C4-2B (cell line): ENCODE data around the gene TRMT112.

Experiments
- ZFX ChIP-seq: fragments of 450-650 bp; IDR thresholded peaks from 2 replicates; pipeline ENCODE4 v1.6.1; 2017
- TF ChIP-seq, protein P1 (sequence below): fragments of 450-650 bp; conservative IDR thresholded peaks from 2 replicates; pipeline ENCODE4 v1.5.1; 2017; ENCODE audit warnings: mild to moderate bottlenecking

DNA sequence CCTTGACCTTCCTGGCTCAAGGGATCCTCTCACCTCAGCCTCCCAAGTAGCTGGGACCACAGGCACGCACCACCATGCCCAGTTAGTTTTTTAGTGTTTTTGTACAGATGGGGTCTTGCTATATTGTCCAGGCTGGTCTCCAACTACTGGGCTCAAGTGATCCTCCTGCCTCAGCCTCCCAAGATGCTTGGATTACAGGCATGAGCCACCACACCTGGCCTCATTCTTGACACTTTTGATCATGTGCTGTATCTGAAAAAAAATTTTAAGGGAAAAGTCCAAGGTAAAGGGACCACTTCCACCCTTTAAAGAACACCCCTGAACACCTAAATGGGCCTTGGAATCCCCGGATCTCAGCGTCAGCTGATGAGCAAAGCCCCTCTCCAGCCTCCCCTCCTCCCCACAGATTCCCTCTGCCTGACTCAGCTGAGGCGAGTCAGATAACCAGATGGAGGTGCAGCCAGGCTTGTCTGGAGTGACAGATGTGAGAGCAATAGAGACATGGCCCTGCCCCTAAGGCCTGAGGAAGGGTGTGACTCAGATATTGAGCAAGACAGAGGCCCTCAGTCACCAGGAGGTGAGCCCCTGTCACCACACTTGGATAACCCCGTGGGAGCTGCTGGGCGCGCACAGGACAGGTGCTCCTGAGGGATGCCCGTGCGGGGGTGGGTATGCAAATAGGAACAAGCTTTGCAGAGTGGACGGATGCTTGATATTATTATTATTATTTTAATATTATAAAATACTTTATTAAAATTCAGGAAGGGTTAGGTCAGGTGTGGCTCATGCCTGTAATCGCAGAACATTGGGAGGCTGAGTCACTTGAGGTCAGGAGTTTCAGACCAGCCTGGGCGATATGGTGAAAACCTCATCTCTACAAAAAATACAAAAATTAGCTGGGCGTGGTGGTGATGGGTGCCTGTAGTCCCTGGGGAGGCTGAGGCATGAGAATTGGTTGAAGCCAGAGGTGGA, 17.7 kb upstream of the TRMT112 start:
- TF ChIP-seq, protein P1, sequence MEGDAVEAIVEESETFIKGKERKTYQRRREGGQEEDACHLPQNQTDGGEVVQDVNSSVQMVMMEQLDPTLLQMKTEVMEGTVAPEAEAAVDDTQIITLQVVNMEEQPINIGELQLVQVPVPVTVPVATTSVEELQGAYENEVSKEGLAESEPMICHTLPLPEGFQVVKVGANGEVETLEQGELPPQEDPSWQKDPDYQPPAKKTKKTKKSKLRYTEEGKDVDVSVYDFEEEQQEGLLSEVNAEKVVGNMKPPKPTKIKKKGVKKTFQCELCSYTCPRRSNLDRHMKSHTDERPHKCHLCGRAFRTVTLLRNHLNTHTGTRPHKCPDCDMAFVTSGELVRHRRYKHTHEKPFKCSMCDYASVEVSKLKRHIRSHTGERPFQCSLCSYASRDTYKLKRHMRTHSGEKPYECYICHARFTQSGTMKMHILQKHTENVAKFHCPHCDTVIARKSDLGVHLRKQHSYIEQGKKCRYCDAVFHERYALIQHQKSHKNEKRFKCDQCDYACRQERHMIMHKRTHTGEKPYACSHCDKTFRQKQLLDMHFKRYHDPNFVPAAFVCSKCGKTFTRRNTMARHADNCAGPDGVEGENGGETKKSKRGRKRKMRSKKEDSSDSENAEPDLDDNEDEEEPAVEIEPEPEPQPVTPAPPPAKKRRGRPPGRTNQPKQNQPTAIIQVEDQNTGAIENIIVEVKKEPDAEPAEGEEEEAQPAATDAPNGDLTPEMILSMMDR, result no peak
- TF ChIP-seq ZFX, result no peak
